Activated gamma-delta T cell treated with anti-CD3 and anti-CD28 coated beads, Interleukin-2, amount 50 U/mL, for 16 hours (primary cell): Measurements from ENCODE around the gene CARD14.
"Not testable (repeated sequence)": the region's sequence is repeated elsewhere in the genome, so short reads cannot be mapped to it uniquely, and the experiment has no call there.

Source experiments
- DNase-seq: peaks from one replicate; pipeline ENCODE4 v3.0.0-alpha.2; 2020; ENCODE audit warnings: low read depth

CARD14 gene

GRCh38 chr17:80227156-80227555, 57.3 kb downstream of the CARD14 start:
- no peak for DNase-seq

- no peak for DNase-seq
Observed at GRCh38 chr17:80227666-80228065, 57.8 kb downstream of the CARD14 start.

GRCh38 chr17:80228477-80228876, 58.6 kb downstream of the CARD14 start:
- no peak for DNase-seq

- DNase-seq, result no peak
Observed at GRCh38 chr17:80229011-80229410, 59.2 kb downstream of the CARD14 start.

- DNase-seq, result no peak
Observed at GRCh38 chr17:80232438-80232837, 62.6 kb downstream of the CARD14 start.

GRCh38 chr17:80233202-80233601, 63.4 kb downstream of the CARD14 start:
- DNase-seq, result no peak

GRCh38 chr17:80236911-80237310, 67.1 kb downstream of the CARD14 start:
- DNase-seq, result no peak

- no peak for DNase-seq
Observed at GRCh38 chr17:80237386-80237785, 67.6 kb downstream of the CARD14 start.

GRCh38 chr17:80242505-80242904, 72.7 kb downstream of the CARD14 start:
- no peak for DNase-seq

- no peak for DNase-seq
Observed at GRCh38 chr17:80243526-80244433, 74.0 kb downstream of the CARD14 start.

- not testable (repeated sequence) for DNase-seq
Observed at GRCh38 chr17:80244448-80244847, 74.6 kb downstream of the CARD14 start.

GRCh38 chr17:80244871-80245509, 75.2 kb downstream of the CARD14 start:
- DNase-seq, result no peak

- no peak for DNase-seq
Observed at GRCh38 chr17:80245566-80246265, 75.9 kb downstream of the CARD14 start.

GRCh38 chr17:80246266-80246681, 76.4 kb downstream of the CARD14 start:
- DNase-seq, result no peak

GRCh38 chr17:80246726-80247125, 76.9 kb downstream of the CARD14 start:
- no peak for DNase-seq

- no peak for DNase-seq
Observed at GRCh38 chr17:80247561-80247960, 77.7 kb downstream of the CARD14 start.

- DNase-seq, result no peak
Observed at GRCh38 chr17:80248001-80248893, 78.4 kb downstream of the CARD14 start.

- DNase-seq, result no peak
Observed at GRCh38 chr17:80248894-80249710, 79.3 kb downstream of the CARD14 start.

- DNase-seq, result no peak
Observed at GRCh38 chr17:80251966-80252365, 82.1 kb downstream of the CARD14 start.

GRCh38 chr17:80252871-80253270, 83.0 kb downstream of the CARD14 start:
- DNase-seq, result peak; percentile 81
